HCT116 (cell line): Measurements from ENCODE around the gene PADI3. TPM values are rescaled to one million over a fixed set of nuclear protein-coding genes. Genes with fewer than 3 reads are reported as not detected.

ENCODE experiments used
- ATAC-seq: fragments of 200-7000 bp; cut with Tn5 transposase; 2 replicates; pipeline ENCODE4 v1.9.1; 2020; ENCODE audit warnings: mild to moderate bottlenecking, moderate library complexity
- BruUV-seq: library from RNA; stranded (reverse); fragments of 400-500 nt; replicated peaks from 2 replicates; lab custom pipeline; 2021; lab: Mats Ljungman, UMichigan
- CTCF ChIA-PET: fragments of 300-600 bp; sonication (Branson Sonifier 250); formaldehyde crosslinking; loops from one replicate; lab custom pipeline; 2021; ENCODE audit warnings: antibody characterized with exemption; lab: Charles Lee
- POLR2A ChIA-PET: fragments of 300-600, 350-600 bp; sonication (Branson Sonifier 250); formaldehyde crosslinking; loops from one replicate; lab custom pipeline; 2021; ENCODE audit warnings: antibody characterized with exemption; lab: Charles Lee
- RAD21 ChIA-PET, 2 experiments: fragments of 300-600 bp; sonication (Branson Sonifier 250); formaldehyde crosslinking; loops; one replicate each; lab custom pipeline; 2023; ENCODE audit warnings: low total read pairs in 2 of 2; ENCODE audit not compliant: uncharacterized antibody in 2 of 2, unreplicated experiment in 2 of 2, low non-redundant PET in 1 of 2; lab: Charles Lee
- DNase-seq: peaks from one replicate; pipeline ENCODE4 v3.0.0-alpha.2; 2010; ENCODE audit warnings: low read depth, low spot score
- H2AFZ ChIP-seq: fragments of 200-600 bp; shearing (Covaris generic), sonication (generic); 2 replicates; pipeline ENCODE4 v1.6.1; 2017; ENCODE audit warnings: low read depth, mixed run types, mixed read lengths, antibody characterized with exemption, low read length; ENCODE audit not compliant: poor library complexity, severe bottlenecking
- H3K27ac ChIP-seq: 2 replicates; pipeline ENCODE4 v1.5.1; 2012; ENCODE audit warnings: low read depth, low read length
- H3K27me3 ChIP-seq: fragments of 200-600 bp; sonication (generic); 2 replicates; pipeline ENCODE4 v1.6.1; 2016; ENCODE audit warnings: mixed run types, low read length, mixed read lengths; ENCODE audit not compliant: insufficient read depth
- H3K36me3 ChIP-seq, 2 experiments: fragments of 200-500 bp in 1 of 2; fragments of 200-600 bp in 1 of 2; sonication (Bioruptor generic) in 1 of 2; sonication (generic) in 1 of 2; 2 replicates each; pipeline versions ENCODE4 v1.5.1 to v1.6.1; 2014 to 2016; ENCODE audit warnings: low read length in 2 of 2, inconsistent platforms in 1 of 2, mixed read lengths in 1 of 2, mixed run types in 1 of 2; ENCODE audit not compliant: insufficient read depth in 2 of 2, control insufficient read depth in 1 of 2
- H3K4me1 ChIP-seq, 2 experiments: fragments of 200-600 bp in 1 of 2; sonication (generic) in 1 of 2; 2 replicates each; pipeline versions ENCODE4 v1.5.1 to v1.6.1; 2012 to 2017; ENCODE audit warnings: low read length in 2 of 2, inconsistent platforms in 1 of 2, mild to moderate bottlenecking in 1 of 2, mixed read lengths in 1 of 2, mixed run types in 1 of 2, moderate library complexity in 1 of 2; ENCODE audit not compliant: insufficient read depth in 2 of 2, control insufficient read depth in 1 of 2
- H3K4me2 ChIP-seq: fragments of 200-600 bp; sonication (generic); 2 replicates; pipeline ENCODE4 v1.6.1; 2017; ENCODE audit warnings: mixed run types, low read length, mixed read lengths
- H3K4me3 ChIP-seq, 2 experiments: fragments of 200-600 bp in 1 of 2; sonication (generic) in 1 of 2; replicated peaks in 1 of 2; 2 replicates each; pipeline ENCODE4 v1.5.1; 2011 to 2016; ENCODE audit warnings: low read length in 2 of 2, control low read depth in 1 of 2, low read depth in 1 of 2, mild to moderate bottlenecking in 1 of 2, mixed read lengths in 1 of 2, mixed run types in 1 of 2
- H3K79me2 ChIP-seq: fragments of 200-600 bp; sonication (generic); 2 replicates; pipeline ENCODE4 v1.6.1; 2017; ENCODE audit warnings: mild to moderate bottlenecking, mixed run types, low read length, moderate library complexity, mixed read lengths; ENCODE audit not compliant: insufficient read depth
- H3K9ac ChIP-seq: fragments of 200-600 bp; sonication (generic); 2 replicates; pipeline ENCODE4 v1.6.1; 2016; ENCODE audit warnings: low read length, mixed read lengths
- H3K9me2 ChIP-seq: fragments of 200-600 bp; sonication (generic), shearing (Covaris generic); 2 replicates; pipeline ENCODE4 v1.6.1; 2017; ENCODE audit warnings: mixed run types, mild to moderate bottlenecking, moderate library complexity; ENCODE audit not compliant: insufficient read depth
- H3K9me3 ChIP-seq, 2 experiments: fragments of 200-500 bp in 1 of 2; fragments of 200-600 bp in 1 of 2; sonication (Bioruptor generic) in 1 of 2; sonication (generic) in 1 of 2; 2 replicates each; pipeline ENCODE4 v1.6.1; 2014 to 2017; ENCODE audit warnings: low read length in 2 of 2, mixed read lengths in 2 of 2, inconsistent platforms in 1 of 2, low read depth in 1 of 2, mild to moderate bottlenecking in 1 of 2, mixed run types in 1 of 2, moderate library complexity in 1 of 2; ENCODE audit not compliant: control insufficient read depth in 1 of 2, insufficient read depth in 1 of 2
- H4K20me1 ChIP-seq: fragments of 200-600 bp; sonication (generic), shearing (Covaris generic); 2 replicates; pipeline ENCODE4 v1.6.1; 2017; ENCODE audit warnings: mixed run types, mild to moderate bottlenecking, moderate library complexity; ENCODE audit not compliant: insufficient read depth
- EGR1 ChIP-seq: IDR thresholded peaks from 2 replicates; pipeline ENCODE4 v1.6.1; 2012; ENCODE audit warnings: low read depth
- ELF1 ChIP-seq: IDR thresholded peaks from 2 replicates; pipeline ENCODE4 v1.6.1; 2012; ENCODE audit warnings: low read depth, borderline replicate concordance
- EZH2 ChIP-seq: fragments of 200-600 bp; sonication (generic); IDR thresholded peaks from 2 replicates; pipeline ENCODE4 v1.6.1; 2017; ENCODE audit warnings: antibody characterized with exemption, mixed run types
- EZH2phosphoT487 ChIP-seq: fragments of 200-600 bp; IDR thresholded peaks from 2 replicates; pipeline ENCODE4 v1.6.1; 2018; ENCODE audit warnings: antibody characterized with exemption, borderline replicate concordance
- FOSL1 ChIP-seq: IDR thresholded peaks from 2 replicates; pipeline ENCODE4 v1.6.1; 2012; ENCODE audit warnings: low read depth
- JUND ChIP-seq: IDR thresholded peaks from 2 replicates; pipeline ENCODE4 v1.6.1; 2012
- POLR2A ChIP-seq: IDR thresholded peaks from 2 replicates; pipeline ENCODE4 v1.7.0; 2011; ENCODE audit warnings: borderline replicate concordance; ENCODE audit not compliant: insufficient read depth, insufficient read length; ENCODE audit errors: extremely low read depth
- POLR2AphosphoS5 ChIP-seq: IDR thresholded peaks from 2 replicates; pipeline ENCODE4 v1.6.1; 2011; ENCODE audit warnings: mild to moderate bottlenecking, low read depth, low read length, moderate library complexity
- REST ChIP-seq: IDR thresholded peaks from 2 replicates; pipeline ENCODE4 v1.6.1; 2012; ENCODE audit warnings: low read depth
- SIN3A ChIP-seq: IDR thresholded peaks from 2 replicates; pipeline ENCODE4 v1.6.1; 2012; ENCODE audit warnings: low read depth
- SP1 ChIP-seq: IDR thresholded peaks from 2 replicates; pipeline ENCODE4 v1.6.1; 2012; ENCODE audit warnings: low read depth
- SRF ChIP-seq: IDR thresholded peaks from 2 replicates; pipeline ENCODE4 v1.6.1; 2012; ENCODE audit warnings: low read depth
- TCF7L2 ChIP-seq: IDR thresholded peaks from 2 replicates; pipeline ENCODE4 v1.7.0; 2011; ENCODE audit warnings: borderline replicate concordance, inconsistent platforms; ENCODE audit not compliant: insufficient read depth, insufficient read length; ENCODE audit errors: extremely low read depth
- YY1 ChIP-seq: IDR thresholded peaks from 2 replicates; pipeline ENCODE4 v1.6.1; 2011; ENCODE audit warnings: low read length, low read depth, moderate library complexity, mild to moderate bottlenecking; ENCODE audit not compliant: insufficient replicate concordance; ENCODE audit errors: extremely low read depth
- ZFX ChIP-seq: fragments of 450-650 bp; IDR thresholded peaks from 2 replicates; pipeline ENCODE4 v1.6.1; 2017
- ZNF274 ChIP-seq: fragments of 200-500 bp; sonication (Bioruptor generic); IDR thresholded peaks from 2 replicates; pipeline ENCODE4 v1.6.1; 2014; ENCODE audit warnings: mild to moderate bottlenecking, low read depth, low read length, inconsistent platforms
- intact Hi-C: fragments of 100-400 bp; cut with micrococcal nuclease; formaldehyde crosslinking; loops from 2 replicates; pipeline ENCODE4 v1.10.0; 2022
- total RNA-seq: library from RNA; stranded (reverse); gene quantifications from one replicate; pipeline ENCODE4 v1.2.1, GENCODE V29; 2021; ENCODE audit not compliant: unreplicated experiment
- TF ChIP-seq, protein P1 (sequence below), 3 experiments: fragments of 200-600 bp in 1 of 3; sonication (generic) in 1 of 3; IDR thresholded peaks in 2 of 3; conservative IDR thresholded peaks in 1 of 3; 2 replicates each; pipeline ENCODE4 v1.5.1; 2012 to 2017; ENCODE audit warnings: low read depth in 2 of 3, low read length in 2 of 3, antibody characterized with exemption in 1 of 3, borderline replicate concordance in 1 of 3, control low read depth in 1 of 3, mild to moderate bottlenecking in 1 of 3, mixed read lengths in 1 of 3, mixed run types in 1 of 3, moderate library complexity in 1 of 3; ENCODE audit not compliant: insufficient read depth in 1 of 3
- TF ChIP-seq, protein P2 (sequence below): IDR thresholded peaks from 2 replicates; pipeline ENCODE4 v1.6.1; 2011; ENCODE audit warnings: mild to moderate bottlenecking, low read length, moderate library complexity; ENCODE audit not compliant: insufficient replicate concordance; ENCODE audit errors: extremely low read depth
- TF ChIP-seq, protein P3 (sequence below): IDR thresholded peaks from 2 replicates; pipeline ENCODE4 v1.6.1; 2012

Gene PADI3
- total RNA-seq, 1 experiment from 2014 or later: 0.93 TPM

GRCh38 chr1:17295292-17295691, 46.4 kb downstream of the PADI3 start:
- no peak overlapping the region for H3K4me3 ChIP-seq
- no peaks in the 10 kb centered on the region for H3K9me3 ChIP-seq
- H3K27ac ChIP-seq: no peak overlapping the region
- DNase-seq (no peak), ATAC-seq (no peak)
- no peaks in the 10 kb centered on the region; the same call in 1 of the 2 replicates for H3K27me3 ChIP-seq
- H4K20me1 ChIP-seq: no peaks in the 10 kb centered on the region
- no peaks in the 10 kb centered on the region for H3K9me2 ChIP-seq
- no peak overlapping the region for H3K4me2 ChIP-seq
- ChIA-PET CTCF (no interaction called here), RAD21 (no interaction called here), POLR2A (no interaction called here)
- H3K4me1 ChIP-seq: peaks cover 10% of the 10 kb centered on the region in 2 experiments
- intact Hi-C loops: no loop called here
- no peak overlapping the region for H2AFZ ChIP-seq
- BruUV-seq: no TSS peak
- H3K79me2 ChIP-seq: no peaks in the 10 kb centered on the region
- H3K9ac ChIP-seq: no peak overlapping the region
- TF ChIP-seq SP1 (no peak), YY1 (no peak), ELF1 (no peak), SRF (no peak), EZH2 (no peak), ZNF274 (no peak), ZFX (no peak), FOSL1 (no peak), SIN3A (no peak), EGR1 (no peak), REST (no peak), TCF7L2 (no peak), JUND (no peak), POLR2AphosphoS5 (no peak), EZH2phosphoT487 (no peak), POLR2A (no peak)
- TF ChIP-seq, protein P1, sequence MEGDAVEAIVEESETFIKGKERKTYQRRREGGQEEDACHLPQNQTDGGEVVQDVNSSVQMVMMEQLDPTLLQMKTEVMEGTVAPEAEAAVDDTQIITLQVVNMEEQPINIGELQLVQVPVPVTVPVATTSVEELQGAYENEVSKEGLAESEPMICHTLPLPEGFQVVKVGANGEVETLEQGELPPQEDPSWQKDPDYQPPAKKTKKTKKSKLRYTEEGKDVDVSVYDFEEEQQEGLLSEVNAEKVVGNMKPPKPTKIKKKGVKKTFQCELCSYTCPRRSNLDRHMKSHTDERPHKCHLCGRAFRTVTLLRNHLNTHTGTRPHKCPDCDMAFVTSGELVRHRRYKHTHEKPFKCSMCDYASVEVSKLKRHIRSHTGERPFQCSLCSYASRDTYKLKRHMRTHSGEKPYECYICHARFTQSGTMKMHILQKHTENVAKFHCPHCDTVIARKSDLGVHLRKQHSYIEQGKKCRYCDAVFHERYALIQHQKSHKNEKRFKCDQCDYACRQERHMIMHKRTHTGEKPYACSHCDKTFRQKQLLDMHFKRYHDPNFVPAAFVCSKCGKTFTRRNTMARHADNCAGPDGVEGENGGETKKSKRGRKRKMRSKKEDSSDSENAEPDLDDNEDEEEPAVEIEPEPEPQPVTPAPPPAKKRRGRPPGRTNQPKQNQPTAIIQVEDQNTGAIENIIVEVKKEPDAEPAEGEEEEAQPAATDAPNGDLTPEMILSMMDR (IDR thresholded peaks at IDR 0.05 in 2 of 3, conservative IDR thresholded peaks at IDR 0.05 in 1 of 3; ENCODE audit: borderline replicate concordance in 1 of 3, insufficient read depth in 1 of 3, low read depth in 2 of 3, low read length in 2 of 3): no peak
- TF ChIP-seq, protein P2, sequence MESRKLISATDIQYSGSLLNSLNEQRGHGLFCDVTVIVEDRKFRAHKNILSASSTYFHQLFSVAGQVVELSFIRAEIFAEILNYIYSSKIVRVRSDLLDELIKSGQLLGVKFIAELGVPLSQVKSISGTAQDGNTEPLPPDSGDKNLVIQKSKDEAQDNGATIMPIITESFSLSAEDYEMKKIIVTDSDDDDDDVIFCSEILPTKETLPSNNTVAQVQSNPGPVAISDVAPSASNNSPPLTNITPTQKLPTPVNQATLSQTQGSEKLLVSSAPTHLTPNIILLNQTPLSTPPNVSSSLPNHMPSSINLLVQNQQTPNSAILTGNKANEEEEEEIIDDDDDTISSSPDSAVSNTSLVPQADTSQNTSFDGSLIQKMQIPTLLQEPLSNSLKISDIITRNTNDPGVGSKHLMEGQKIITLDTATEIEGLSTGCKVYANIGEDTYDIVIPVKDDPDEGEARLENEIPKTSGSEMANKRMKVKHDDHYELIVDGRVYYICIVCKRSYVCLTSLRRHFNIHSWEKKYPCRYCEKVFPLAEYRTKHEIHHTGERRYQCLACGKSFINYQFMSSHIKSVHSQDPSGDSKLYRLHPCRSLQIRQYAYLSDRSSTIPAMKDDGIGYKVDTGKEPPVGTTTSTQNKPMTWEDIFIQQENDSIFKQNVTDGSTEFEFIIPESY: no peak
- TF ChIP-seq, protein P3, sequence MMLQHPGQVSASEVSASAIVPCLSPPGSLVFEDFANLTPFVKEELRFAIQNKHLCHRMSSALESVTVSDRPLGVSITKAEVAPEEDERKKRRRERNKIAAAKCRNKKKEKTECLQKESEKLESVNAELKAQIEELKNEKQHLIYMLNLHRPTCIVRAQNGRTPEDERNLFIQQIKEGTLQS: no peak
- H3K36me3 ChIP-seq: no peaks in the 10 kb centered on the region
